GM21737 (cell line): ENCODE measurements around the gene CNOT4.
"Not testable (repeated sequence)": the region's sequence is repeated elsewhere in the genome, so short reads cannot be mapped to it uniquely, and the experiment has no call there.

Experiments
- ATAC-seq: cut with Tn5 transposase; IDR thresholded peaks from one replicate; pipeline ENCODE4 v1.9.1; 2021; ENCODE audit warnings: mild to moderate bottlenecking, moderate library complexity; ENCODE audit not compliant: unreplicated experiment

CNOT4 gene

GRCh38 chr7:135459076-135459475 is 50.8 kb downstream of the CNOT4 start:
- no peak for ATAC-seq

DNA sequence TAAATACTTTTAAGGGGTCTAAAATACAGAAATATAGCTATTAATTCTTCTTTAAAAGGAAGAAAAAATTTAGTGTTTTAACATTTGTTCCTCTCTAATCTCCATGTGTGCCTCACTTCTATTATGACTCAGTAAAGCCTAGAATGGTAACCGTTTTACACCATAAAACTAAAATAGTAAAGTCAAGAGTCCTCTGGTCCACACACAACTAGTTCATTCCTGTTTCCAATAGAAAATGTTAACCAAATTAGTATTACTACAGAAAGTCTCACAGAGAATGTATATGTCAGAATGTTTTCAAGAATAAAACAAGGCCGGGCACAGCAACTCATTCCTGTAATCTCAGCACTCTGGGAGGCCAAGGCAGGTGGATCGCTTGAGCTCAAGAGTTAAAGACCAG is 55.8 kb downstream of the CNOT4 start:
- no peak for ATAC-seq

DNA sequence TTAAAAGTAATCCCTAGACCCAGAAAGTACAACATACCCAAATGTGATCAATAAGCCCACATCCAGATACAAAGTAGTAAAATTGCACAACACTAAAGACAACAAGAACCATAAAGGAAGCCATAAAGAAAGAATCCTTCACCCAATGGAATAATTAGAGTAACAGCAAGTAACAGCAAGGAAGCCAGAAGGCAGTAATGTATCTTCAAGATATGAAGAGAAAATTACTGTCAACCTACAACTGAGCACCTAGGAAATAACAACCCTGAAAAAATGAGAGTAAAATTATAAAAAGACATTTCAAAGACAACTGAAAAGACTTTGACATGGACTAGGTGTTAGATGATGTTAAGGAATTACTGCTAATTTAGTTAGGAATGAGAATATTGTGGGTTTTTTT is 60.5 kb downstream of the CNOT4 start:
- no peak for ATAC-seq

DNA sequence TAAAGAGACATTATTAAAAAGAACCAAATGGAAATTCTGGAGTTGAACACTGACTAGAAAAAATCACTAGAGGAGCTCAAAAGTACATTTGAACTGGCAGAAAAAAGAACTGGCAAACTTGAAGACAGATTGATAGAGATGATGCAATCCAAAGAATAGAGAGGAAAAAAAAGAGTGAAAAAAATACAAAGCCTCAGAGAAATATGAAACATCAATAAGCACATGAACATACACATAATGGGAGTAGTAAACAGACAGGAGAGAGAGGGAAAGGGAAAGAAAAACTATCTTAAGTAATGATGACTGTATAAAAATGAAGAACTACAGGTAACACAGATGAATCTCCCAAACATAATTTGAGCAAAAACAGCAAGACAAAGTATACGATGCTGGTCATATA is 61.1 kb downstream of the CNOT4 start:
- no peak for ATAC-seq

DNA sequence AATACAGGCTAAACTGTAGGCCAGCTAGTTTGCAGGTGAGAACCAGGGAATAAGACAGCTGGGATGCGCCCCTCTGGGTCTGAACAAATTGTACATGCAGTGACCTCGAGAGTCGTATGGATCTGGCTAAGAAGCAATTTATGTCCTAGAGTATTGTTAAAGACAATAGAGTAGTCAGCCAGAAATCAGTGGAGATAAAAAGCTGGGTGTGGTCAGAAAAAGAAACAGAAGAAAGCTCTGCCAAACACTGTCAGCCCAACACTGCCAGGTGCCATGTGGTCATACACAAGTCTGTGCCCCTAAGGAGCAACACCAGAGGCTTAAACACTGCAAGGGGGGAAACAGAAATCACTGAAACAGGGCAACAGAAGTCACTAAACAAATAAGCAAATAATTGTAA is 62.2 kb downstream of the CNOT4 start:
- ATAC-seq: no peak

- ATAC-seq: no peak
These were observed 64.2 kb downstream of the CNOT4 start for GRCh38 chr7:135445690-135446089.

DNA sequence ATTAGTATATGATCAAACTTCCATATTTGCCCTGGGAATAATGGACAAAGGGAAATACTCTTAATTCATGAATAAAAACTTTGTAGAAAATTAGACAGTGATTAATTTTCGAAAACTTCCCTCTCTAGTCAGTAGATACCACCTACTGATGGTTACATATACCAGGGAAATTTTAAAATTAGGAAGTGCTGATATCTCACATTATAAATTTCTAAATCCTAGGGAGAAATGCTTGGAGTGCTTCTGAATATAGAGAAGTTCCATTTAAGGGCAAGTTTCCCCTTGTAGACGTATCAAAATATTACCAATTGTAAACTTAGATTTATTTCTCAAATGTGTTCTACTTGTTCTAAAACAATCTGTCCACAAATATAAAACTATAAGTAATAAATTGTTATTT is 64.6 kb downstream of the CNOT4 start:
- not testable (repeated sequence) for ATAC-seq

DNA sequence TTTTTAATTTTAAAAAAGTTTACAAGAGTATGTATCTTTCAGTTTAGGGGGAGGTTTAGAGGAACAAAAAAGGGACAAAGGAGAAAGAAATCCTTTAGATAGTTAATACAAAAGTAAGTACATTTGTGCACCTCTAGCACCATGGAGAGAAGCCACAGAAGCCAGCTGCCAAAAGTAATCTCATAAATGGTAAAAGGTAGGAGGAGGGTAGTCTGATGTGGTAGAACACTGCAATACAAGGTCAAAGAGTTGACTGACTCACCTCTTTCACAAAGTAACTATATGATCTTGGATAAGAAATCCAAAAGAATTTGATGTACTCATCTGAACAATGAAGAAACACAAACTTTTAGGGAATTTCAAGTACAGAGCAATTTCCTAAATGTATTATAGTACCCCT is 68.1 kb downstream of the CNOT4 start:
- ATAC-seq: no peak

DNA sequence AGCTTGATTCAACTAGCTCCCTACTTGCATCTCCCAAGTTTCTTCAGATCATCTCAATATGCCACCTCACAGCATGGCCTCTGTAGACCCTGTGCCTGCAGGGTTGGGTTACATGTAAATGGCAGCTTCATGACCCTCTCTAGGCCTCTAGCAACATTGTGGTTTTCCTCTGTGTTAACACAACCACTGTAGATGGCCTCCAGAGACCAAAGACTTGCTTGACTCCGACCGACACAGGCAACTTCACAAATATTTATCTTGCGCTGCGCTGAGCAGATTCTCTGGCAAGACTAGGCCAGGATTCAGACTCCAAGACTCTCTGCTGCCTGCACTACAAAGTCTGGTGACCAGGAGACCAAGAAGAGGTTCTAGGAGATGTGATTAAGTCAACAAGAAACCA is 75.9 kb downstream of the CNOT4 start:
- ATAC-seq: no peak

- ATAC-seq: no peak
These were observed 79.3 kb downstream of the CNOT4 start for GRCh38 chr7:135430626-135431025.

- ATAC-seq: no peak
These were observed 81.0 kb downstream of the CNOT4 start for GRCh38 chr7:135428879-135429278.

DNA sequence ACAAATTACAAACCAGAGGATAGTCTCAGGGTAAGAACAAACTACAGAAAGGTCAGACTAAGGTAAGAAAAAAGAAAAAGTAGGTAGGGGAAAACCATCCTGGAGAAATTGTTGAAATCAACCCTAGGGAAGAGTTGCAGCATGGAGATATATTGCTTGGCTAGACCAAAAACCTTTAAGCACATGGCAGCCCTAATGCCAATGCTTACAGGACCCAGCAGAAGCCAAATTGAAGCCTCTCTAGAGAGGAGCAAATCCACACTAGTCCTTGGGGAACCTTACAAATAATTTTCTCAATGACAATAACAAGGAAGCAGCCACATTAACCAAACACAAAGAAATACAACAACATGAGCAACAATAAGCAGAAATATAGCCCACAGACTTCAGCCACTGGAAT is 81.9 kb downstream of the CNOT4 start:
- ATAC-seq: no peak

DNA sequence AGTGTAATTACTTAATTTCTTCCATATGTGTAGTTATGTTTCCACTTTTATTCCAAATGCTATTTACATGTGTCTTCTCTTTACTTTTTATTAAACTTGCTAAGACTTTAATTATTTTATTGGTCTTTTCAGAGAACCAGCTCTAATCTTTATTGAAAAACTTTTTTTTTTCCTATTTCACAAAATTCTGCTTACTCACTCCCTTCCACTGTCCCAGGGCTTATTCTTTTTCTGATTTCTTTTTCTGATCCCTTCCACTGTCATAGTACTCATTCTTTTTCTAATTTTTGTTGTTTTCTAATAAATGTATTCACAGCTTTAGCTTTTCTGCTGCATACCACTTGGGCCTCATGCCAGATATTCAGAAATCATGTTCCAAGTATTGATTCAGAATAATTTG is 82.7 kb downstream of the CNOT4 start:
- no peak for ATAC-seq

- no peak for ATAC-seq
These were observed 84.9 kb downstream of the CNOT4 start for GRCh38 chr7:135425036-135425435.

DNA sequence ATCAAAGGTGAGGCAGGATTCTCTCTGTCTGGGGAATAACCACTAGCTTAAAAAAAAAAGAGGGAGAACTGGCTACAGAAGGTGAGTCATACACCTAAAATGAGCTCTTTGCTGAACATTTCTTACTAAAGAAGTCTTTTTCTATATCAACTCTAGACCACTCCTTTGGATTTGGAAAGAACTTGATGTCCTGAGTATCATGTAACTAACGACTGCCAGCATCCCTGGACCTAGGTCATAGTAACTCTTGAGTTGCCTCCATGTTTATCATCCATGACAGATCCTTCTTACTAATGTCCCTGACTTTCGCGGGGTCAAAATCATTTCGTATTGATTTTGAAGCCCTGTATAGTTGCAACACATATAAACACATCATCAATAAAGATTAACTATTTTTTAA is 89.1 kb downstream of the CNOT4 start:
- ATAC-seq: no peak

DNA sequence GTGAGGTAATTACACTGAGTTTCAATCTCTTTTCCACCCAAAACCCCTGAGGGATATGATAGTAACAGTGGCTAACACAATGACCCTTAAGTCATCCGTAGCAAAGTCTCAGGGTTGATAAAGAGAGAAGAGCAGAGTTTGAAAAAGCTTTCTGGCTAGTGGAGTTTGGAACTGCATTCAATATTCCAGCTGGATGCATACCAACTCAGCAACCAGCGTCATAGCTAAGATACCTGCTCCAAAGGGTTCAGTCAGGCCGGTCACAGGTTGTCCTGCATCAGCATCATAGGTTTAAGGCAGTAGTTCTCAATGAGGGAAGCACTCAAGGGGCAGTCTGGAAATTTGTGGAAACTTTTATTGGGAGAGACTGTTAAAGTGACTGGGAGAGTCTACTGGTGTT is 93.5 kb downstream of the CNOT4 start:
- no peak for ATAC-seq

- no peak for ATAC-seq
These were observed 95.0 kb downstream of the CNOT4 start for GRCh38 chr7:135414850-135415439.

DNA sequence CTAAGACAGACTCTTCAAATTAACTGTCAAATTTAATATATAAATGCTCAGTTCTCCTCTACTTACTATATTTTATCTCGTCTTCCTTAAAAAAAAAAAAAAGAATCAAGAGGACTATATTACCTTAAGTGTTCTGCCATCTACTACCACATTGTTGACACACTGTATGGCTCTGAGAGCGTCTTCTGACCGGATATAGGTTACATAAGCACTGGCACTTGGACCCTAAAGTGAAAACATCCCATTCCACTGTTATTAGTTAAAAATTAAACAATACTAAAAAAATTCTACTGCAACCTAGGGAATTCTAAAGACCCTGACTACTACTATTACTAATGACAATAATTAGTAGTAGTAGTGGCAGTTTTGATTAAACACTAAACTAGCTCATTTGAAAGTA is 95.7 kb downstream of the CNOT4 start:
- ATAC-seq: no peak

GRCh38 chr7:135411098-135411497 is 98.8 kb downstream of the CNOT4 start:
- no peak for ATAC-seq

GRCh38 chr7:135410543-135410942 is 99.4 kb downstream of the CNOT4 start:
- no peak for ATAC-seq

DNA sequence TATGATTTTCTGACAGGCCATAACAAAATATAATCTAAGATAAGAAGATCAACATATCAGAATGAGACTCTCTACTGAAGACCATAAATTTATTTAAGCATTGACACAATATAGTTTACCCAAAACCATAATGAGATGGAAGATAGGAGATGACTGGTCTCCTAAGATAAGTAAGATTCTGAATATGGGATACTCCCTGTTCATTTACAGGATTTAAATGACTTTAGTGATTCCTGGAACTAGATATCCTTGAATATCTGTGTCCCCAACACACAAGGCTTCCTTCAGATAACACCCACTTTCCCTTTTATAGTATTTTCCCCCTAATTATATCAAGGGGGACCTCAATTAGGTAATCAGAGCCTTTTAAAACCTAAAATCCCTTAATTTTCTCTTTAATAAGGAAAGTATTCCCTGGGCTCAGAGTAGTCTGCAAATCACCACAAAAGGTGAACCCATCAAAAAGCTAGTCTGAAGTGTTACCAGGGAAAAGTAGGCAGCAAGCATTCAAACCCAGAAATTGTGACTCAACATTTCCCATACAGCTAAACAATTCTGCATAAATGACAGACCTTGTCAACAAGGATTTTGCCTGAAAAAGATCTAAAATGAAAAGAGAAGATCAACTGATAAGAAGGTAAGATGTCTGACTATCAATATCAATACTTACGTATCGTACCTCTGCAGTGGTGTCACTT is 99.9 kb downstream of the CNOT4 start:
- ATAC-seq: no peak

- ATAC-seq: no peak
These were observed 102.0 kb downstream of the CNOT4 start for GRCh38 chr7:135407884-135408283.

GRCh38 chr7:135406918-135407317 is 103.0 kb downstream of the CNOT4 start:
- no peak for ATAC-seq
